Esophagus squamous epithelium (tissue), 4 donors: ENCODE data around the gene OR2J3. TPM values are rescaled to one million over a fixed set of nuclear protein-coding genes. Genes with fewer than 3 reads are reported as not detected.

Source experiments
- total RNA-seq, 4 donors: library from RNA; depleted of rRNA; stranded (reverse); fragments of >200 nt; gene quantifications; one replicate each; pipeline ENCODE4 v1.1.0, GENCODE V29; 2016

The OR2J3 gene
- total RNA-seq, 4 donors from 2014 or later = not detected

Other genes starting within 250 kb of the OR2J3 start
- 10 to 100 TPM; 25.0 to 51.9 (median 30.9) TPM for gene TRIM27, start 184.1 kb upstream of the OR2J3 start, total RNA-seq
- gene ZNF311, start 102.7 kb upstream of the OR2J3 start, total RNA-seq = under 1 TPM; 0.27 to 0.57 (median 0.35) TPM
- gene OR2W1, start 62.9 kb upstream of the OR2J3 start, total RNA-seq = not detected
- gene OR2B3, start 20.7 kb upstream of the OR2J3 start, total RNA-seq = not detected
- not detected for gene OR2J1, start 8.6 kb upstream of the OR2J3 start, total RNA-seq
- not detected for gene OR2J2, start 62.8 kb downstream of the OR2J3 start, total RNA-seq
- not detected for gene OR14J1, start 193.6 kb downstream of the OR2J3 start, total RNA-seq